Right lobe of liver (tissue), 4 donors: ENCODE data around the gene PPM1B.

Experiments used
- POLR2A ChIP-seq: fragments of 450-650 bp; IDR thresholded peaks from one replicate; pipeline ENCODE4 v1.6.1; 2017; ENCODE audit warnings: antibody characterized with exemption, mild to moderate bottlenecking
- TF ChIP-seq, protein P1 (sequence below), 4 donors: fragments of 200-600 bp in 3 of 4; fragments of 450-650 bp in 1 of 4; IDR thresholded peaks; one replicate each; pipeline versions ENCODE4 v1.5.1 to v1.8.0; 2016 to 2022; ENCODE audit warnings: antibody characterized with exemption in 4 of 4, mild to moderate bottlenecking in 2 of 4
- donor health status: DM: no; HTN: no; CAD: no.
- donor health status: DM: no; HTN: no; CAD: no.
- donor health status: DM: no; HTN: yes; CAD: no.

GRCh38 chr2:44164617-44165016 lies 4.1 kb upstream of the PPM1B start:
- no peak for TF ChIP-seq POLR2A
- TF ChIP-seq, protein P1, sequence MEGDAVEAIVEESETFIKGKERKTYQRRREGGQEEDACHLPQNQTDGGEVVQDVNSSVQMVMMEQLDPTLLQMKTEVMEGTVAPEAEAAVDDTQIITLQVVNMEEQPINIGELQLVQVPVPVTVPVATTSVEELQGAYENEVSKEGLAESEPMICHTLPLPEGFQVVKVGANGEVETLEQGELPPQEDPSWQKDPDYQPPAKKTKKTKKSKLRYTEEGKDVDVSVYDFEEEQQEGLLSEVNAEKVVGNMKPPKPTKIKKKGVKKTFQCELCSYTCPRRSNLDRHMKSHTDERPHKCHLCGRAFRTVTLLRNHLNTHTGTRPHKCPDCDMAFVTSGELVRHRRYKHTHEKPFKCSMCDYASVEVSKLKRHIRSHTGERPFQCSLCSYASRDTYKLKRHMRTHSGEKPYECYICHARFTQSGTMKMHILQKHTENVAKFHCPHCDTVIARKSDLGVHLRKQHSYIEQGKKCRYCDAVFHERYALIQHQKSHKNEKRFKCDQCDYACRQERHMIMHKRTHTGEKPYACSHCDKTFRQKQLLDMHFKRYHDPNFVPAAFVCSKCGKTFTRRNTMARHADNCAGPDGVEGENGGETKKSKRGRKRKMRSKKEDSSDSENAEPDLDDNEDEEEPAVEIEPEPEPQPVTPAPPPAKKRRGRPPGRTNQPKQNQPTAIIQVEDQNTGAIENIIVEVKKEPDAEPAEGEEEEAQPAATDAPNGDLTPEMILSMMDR (IDR thresholded peaks at IDR 0.05), result no peak
